GM12892 (cell line): ENCODE data around the gene DGKB.

Experiments
- DNase-seq: peaks from one replicate; pipeline ENCODE4 v3.0.0; 2011; ENCODE audit not compliant: insufficient read length
- FAIRE-seq: peaks from 2 replicates; lab custom pipeline; 2011; peaks lifted over from hg19 to GRCh38; lab: Jason Lieb, UNC
- POLR2A ChIP-seq: IDR thresholded peaks from 2 replicates; pipeline ENCODE4 v1.6.1; 2011; ENCODE audit warnings: low read depth, low read length, control low read depth
- POLR2AphosphoS5 ChIP-seq: IDR thresholded peaks from 2 replicates; pipeline ENCODE4 v1.6.1; 2011; ENCODE audit warnings: low read depth, low read length, control low read depth
- TAF1 ChIP-seq: IDR thresholded peaks from 2 replicates; pipeline ENCODE4 v1.6.1; 2011; ENCODE audit warnings: low read depth, mild to moderate bottlenecking, control low read depth, low read length, borderline replicate concordance

DGKB gene

GRCh38 chr7:14418633-14419032 is 483.9 kb downstream of the DGKB start:
- DNase-seq (no peak), FAIRE-seq (no peak)
- no peak for TF ChIP-seq TAF1
- TF ChIP-seq POLR2A: no peak
- TF ChIP-seq POLR2AphosphoS5: no peak

- FAIRE-seq (no peak), DNase-seq (no peak)
- no peak for TF ChIP-seq POLR2A
- no peak for TF ChIP-seq TAF1
- TF ChIP-seq POLR2AphosphoS5: no peak
These were observed 488.1 kb downstream of the DGKB start for GRCh38 chr7:14414274-14414986.

DNA sequence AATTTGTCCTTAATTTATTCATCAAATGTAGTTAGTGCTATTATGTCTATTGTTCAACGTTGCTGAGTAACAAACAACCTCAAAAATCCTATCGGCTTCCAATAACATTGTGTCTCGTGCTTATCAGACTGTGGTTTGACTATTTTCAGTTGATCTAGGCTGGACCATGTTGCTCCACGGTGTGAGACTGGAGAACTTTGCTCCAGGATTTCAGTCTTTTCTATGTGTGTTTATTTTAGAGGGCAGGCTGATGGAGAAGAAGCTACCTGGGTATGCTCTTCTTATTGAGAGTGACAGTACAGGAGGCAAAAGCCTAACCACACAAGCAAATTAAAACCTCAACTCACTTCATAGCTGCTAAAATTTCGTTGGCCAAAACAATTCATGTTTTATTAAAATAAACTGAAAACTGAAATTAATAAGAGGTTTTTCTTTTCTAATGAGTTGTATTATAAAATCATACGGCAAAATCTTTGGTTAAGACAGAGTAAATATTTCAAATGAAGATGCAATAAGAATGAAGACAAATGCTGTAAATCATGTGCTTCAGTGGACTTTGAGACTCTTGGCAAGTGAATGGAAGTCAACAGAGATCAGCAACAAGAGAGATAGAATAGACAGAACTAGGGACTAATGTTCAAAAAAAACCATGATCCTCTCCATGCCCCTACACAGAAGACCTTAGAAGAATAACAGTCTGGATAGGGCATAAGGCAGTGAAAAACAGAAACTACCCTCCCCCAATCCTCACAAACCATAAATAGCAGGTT is 495.1 kb downstream of the DGKB start:
- TF ChIP-seq POLR2AphosphoS5 (no peak), TAF1 (no peak), POLR2A (no peak)
- FAIRE-seq: no peak
- DNase-seq: no peak

- TF ChIP-seq POLR2AphosphoS5 (no peak), POLR2A (no peak), TAF1 (no peak)
- DNase-seq (no peak), FAIRE-seq (no peak)
These were observed 499.0 kb downstream of the DGKB start for GRCh38 chr7:14403587-14403986.

GRCh38 chr7:14400271-14400670 is 502.3 kb downstream of the DGKB start:
- TF ChIP-seq POLR2AphosphoS5: no peak
- TF ChIP-seq POLR2A: no peak
- TF ChIP-seq TAF1: no peak
- no peak for FAIRE-seq
- DNase-seq: no peak

DNA sequence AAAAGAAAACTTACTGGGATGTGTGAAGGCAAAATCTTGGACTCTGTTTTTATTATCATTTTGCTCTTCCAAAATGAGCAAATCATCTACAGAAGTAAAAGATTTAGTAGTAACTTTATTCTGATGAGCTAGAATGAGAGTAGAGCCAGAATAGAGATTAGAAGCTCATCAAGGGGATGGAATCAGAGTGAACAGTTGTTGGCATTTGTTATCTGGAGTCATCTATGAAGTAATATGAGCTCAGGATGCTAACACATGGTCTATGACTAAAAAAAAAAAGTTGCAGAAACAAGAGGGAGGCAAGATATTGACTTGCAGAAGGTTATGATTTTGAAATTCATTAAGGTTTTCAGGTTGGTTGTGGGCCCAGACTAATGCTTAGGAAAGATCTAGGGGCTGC is 504.0 kb downstream of the DGKB start:
- DNase-seq (no peak), FAIRE-seq (no peak)
- TF ChIP-seq POLR2A: no peak
- TF ChIP-seq POLR2AphosphoS5: no peak
- TF ChIP-seq TAF1: no peak

DNA sequence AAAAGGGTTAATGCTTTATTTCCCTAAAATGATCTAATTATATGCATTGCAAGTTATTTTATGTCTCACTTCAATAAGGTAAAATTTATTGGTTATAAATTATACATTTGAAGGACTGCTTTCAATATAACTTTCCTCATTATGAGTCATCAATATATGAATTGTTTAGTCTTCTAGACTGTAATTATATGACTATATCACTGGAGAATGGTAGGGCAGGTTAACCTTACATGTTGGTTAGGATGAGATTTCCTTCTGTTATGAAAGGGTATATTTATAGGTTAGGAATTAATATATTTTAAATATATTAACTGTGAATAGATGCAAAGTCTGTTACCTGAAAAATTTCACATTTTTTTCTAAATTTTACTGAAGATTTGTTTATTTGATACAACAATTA is 506.7 kb downstream of the DGKB start:
- no peak for FAIRE-seq
- no peak for DNase-seq
- TF ChIP-seq POLR2A: no peak
- TF ChIP-seq TAF1: no peak
- TF ChIP-seq POLR2AphosphoS5: no peak

DNA sequence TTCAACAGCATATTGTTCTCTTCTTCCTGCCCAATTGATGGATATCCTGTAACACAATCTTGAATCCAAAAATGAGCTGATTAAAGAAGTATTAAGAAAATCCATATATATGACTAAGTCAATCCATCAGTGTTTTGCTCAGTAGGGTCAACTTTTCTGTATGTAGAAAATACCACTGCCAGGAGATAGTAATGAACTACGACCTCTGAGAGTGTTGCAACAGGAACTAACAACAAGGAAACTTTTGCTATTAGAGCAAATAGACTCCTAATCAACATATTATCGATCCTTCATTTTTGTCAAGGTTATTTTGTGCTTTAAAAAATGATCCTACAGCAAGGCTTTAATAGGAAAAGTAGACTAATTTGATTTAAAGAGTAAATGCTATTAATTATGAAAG is 507.8 kb downstream of the DGKB start:
- no peak for TF ChIP-seq POLR2AphosphoS5
- TF ChIP-seq POLR2A: no peak
- no peak for TF ChIP-seq TAF1
- DNase-seq (no peak), FAIRE-seq (no peak)

DNA sequence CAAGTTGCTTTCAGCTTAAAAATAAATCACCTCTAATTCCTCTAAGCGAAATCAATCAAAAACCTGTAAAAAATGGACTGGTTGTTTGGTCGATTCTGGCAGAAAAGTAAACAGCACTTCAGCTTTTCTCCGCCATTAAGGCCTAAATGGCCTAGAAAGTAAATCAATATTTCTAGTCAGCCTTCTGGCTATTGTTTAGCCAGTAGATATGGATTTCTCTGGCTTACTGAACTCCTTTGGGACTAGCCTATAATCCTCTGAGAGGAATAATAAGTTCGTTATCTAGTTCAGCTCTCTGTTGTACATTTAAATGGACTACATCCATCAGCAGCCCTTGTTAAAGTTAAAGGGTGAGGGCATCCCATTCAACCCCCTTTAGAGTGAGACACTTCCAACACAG is 513.0 kb downstream of the DGKB start:
- TF ChIP-seq TAF1: no peak
- TF ChIP-seq POLR2A: no peak
- TF ChIP-seq POLR2AphosphoS5: no peak
- DNase-seq (no peak), FAIRE-seq (no peak)

GRCh38 chr7:14389181-14389591 is 513.4 kb downstream of the DGKB start:
- FAIRE-seq (no peak), DNase-seq (no peak)
- TF ChIP-seq POLR2A (no peak), POLR2AphosphoS5 (no peak), TAF1 (no peak)

- no peak for FAIRE-seq
- TF ChIP-seq POLR2AphosphoS5 (no peak), TAF1 (no peak), POLR2A (no peak)
- no peak for DNase-seq
These were observed 517.5 kb downstream of the DGKB start for GRCh38 chr7:14385074-14385473.
